Breast epithelium (tissue), 4 donors: ENCODE measurements around the gene NRIP3. TPM values are rescaled to one million over a fixed set of nuclear protein-coding genes. Genes with fewer than 3 reads are reported as not detected.
"Not testable (repeated sequence)": the region's sequence is repeated elsewhere in the genome, so short reads cannot be mapped to it uniquely, and the experiment has no call there.

Experiments
- DNase-seq, 2 donors: peaks; one replicate each; pipeline ENCODE4 v3.0.0-alpha.2; 2019; ENCODE audit warnings: low spot score in 2 of 2
- H3K27ac ChIP-seq, 2 donors: fragments of 200-600 bp; sonication (generic) in 1 of 2; one replicate each; pipeline ENCODE4 v1.5.1; 2016 to 2019; ENCODE audit warnings: mild to moderate bottlenecking in 1 of 2
- H3K27me3 ChIP-seq, 2 donors: fragments of 200-600 bp; sonication (generic) in 1 of 2; one replicate each; pipeline versions ENCODE4 v1.5.1 to v1.6.0; 2017 to 2019; ENCODE audit warnings: control low read depth in 1 of 2, mild to moderate bottlenecking in 1 of 2
- H3K36me3 ChIP-seq: fragments of 200-600 bp; one replicate; pipeline ENCODE4 v1.5.1; 2019
- H3K4me1 ChIP-seq, 2 donors: fragments of 200-600 bp; sonication (generic); one replicate each; pipeline ENCODE4 v1.5.1; 2016 to 2019; ENCODE audit warnings: control low read depth in 1 of 2
- H3K4me3 ChIP-seq, 3 donors: fragments of 200-600 bp; sonication (generic); 1 replicate in 2 of 3; 2 replicates in 1 of 3; pipeline ENCODE4 v1.5.1; 2016 to 2019; ENCODE audit warnings: mild to moderate bottlenecking in 3 of 3, moderate library complexity in 2 of 3
- H3K9me3 ChIP-seq, 2 donors: fragments of 200-600 bp; sonication (generic) in 1 of 2; one replicate each; pipeline ENCODE4 v1.5.1; 2016 to 2019; ENCODE audit warnings: control low read depth in 1 of 2
- POLR2A ChIP-seq: fragments of 450-650 bp; IDR thresholded peaks from one replicate; pipeline ENCODE4 v1.6.1; 2016; ENCODE audit warnings: antibody characterized with exemption, mild to moderate bottlenecking, moderate library complexity
- POLR2AphosphoS5 ChIP-seq, 3 donors: sonication (generic); formaldehyde crosslinking; IDR thresholded peaks; one replicate each; pipeline ENCODE4 v1.6.1; 2017; ENCODE audit warnings: antibody characterized with exemption in 3 of 3
- intact Hi-C: fragments of 100-400 bp; cut with DNase I; formaldehyde crosslinking; loops from one replicate; pipeline ENCODE4 v1.15.1; 2023; ENCODE audit warnings: low total_unique reads
- total RNA-seq, 3 donors: library from RNA; depleted of rRNA; stranded (reverse); fragments of >200 nt; gene quantifications; one replicate each; pipeline ENCODE4 v1.1.0, GENCODE V29; 2016
- TF ChIP-seq, protein P1 (sequence below), 3 donors: fragments of 450-650 bp; IDR thresholded peaks; one replicate each; pipeline ENCODE4 v1.5.1; 2016 to 2017; ENCODE audit warnings: antibody characterized with exemption in 3 of 3, mild to moderate bottlenecking in 3 of 3, moderate library complexity in 3 of 3

Gene NRIP3
- total RNA-seq, 3 donors from 2014 or later, result 0.96 to 14.5 (median 3.6) TPM

DNA sequence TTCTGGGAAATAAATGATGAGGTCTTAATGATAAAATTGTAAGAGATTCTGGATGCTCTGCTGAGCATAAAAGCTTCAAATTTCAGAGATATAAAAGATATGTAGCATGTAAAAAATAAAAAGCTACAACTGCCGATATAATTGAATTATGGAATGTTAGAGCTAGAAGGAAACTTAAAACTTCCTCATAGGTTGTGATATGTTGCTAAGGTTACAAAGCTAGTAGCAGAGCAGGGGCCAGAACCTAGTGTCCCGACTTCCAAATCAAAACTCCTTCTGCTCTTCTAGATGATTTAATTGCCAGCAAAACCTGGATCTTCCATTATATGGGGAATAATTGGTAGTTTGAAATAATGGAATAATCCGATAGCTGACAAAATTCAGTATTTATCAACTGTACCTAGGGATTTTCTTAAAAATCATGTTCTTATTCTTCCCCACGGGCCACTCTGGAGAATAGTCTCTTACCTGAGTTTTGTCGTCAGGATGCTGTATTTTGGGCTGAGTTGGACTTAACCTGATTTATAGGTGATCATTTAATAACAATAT is 61.2 kb downstream of the NRIP3 start, which contains the start of gene ASCL3:
Gene ASCL3 (minus strand): TSS at position 499 of the 549 bp plus-strand sequence. CDS start 4,855 bp downstream, outside the sequence.
- Histone ChIP-seq H3K4me3 (no peak within 1 kb of the TSS), H3K36me3 (peaks cover 7% of the 10 kb centered on the region), H3K27me3 (no peaks in the 10 kb centered on the region), H3K9me3 (no peaks in the 10 kb centered on the region), H3K4me1 (no peaks in the 10 kb centered on the region), H3K27ac (no peak within 1 kb of the TSS)
- DNase-seq, result no peak
- TF ChIP-seq POLR2AphosphoS5 (IDR thresholded peaks at IDR 0.05) (no peak), POLR2A (no peak)
- TF ChIP-seq, protein P1, sequence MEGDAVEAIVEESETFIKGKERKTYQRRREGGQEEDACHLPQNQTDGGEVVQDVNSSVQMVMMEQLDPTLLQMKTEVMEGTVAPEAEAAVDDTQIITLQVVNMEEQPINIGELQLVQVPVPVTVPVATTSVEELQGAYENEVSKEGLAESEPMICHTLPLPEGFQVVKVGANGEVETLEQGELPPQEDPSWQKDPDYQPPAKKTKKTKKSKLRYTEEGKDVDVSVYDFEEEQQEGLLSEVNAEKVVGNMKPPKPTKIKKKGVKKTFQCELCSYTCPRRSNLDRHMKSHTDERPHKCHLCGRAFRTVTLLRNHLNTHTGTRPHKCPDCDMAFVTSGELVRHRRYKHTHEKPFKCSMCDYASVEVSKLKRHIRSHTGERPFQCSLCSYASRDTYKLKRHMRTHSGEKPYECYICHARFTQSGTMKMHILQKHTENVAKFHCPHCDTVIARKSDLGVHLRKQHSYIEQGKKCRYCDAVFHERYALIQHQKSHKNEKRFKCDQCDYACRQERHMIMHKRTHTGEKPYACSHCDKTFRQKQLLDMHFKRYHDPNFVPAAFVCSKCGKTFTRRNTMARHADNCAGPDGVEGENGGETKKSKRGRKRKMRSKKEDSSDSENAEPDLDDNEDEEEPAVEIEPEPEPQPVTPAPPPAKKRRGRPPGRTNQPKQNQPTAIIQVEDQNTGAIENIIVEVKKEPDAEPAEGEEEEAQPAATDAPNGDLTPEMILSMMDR (IDR thresholded peaks at IDR 0.05), result no peak
- intact Hi-C loops, result no loop called here

DNA sequence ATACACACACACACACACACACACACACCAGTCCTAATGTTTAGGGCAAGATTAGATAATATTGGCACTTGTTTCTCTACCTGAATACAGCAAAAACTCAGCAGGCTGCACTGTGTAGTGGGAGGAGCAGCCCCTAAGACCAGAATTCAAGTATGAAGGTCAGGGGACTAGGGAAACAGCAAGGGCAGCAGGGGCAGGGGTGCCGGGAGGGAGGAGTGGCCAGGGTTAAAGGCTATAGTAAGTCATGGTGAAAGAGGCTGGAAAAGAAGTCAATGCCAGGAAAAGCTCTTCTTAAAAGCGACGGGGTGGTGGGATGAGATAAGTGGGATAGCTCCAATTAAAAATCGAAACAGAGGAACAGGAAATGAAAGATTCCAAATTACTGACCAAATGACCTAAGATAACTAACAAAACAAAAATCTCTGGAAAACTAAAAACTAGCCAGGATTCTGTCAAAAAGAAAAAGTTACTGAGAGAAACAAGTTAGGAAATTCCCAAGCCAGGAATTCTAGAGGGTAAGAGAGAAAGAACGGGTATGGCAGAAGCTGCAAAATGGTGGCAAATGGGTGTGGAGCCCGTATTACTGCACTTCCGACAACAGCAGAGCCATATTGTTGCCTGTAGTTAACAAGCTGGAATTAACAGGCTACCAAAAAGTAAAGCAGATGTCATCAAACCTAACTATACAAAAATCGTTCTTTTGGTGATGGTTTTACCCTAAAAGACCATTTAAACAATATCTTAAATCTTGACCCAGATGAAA is 62.3 kb downstream of the NRIP3 start:
- no peaks in the 10 kb centered on the region for H3K36me3 ChIP-seq
- intact Hi-C loops, result no loop called here
- H3K27me3 ChIP-seq, result no peaks in the 10 kb centered on the region
- TF ChIP-seq POLR2AphosphoS5 (IDR thresholded peaks at IDR 0.05), result no peak
- TF ChIP-seq, protein P1 (IDR thresholded peaks at IDR 0.05), result no peak
- TF ChIP-seq POLR2A, result no peak
- no peak for DNase-seq
- no peaks in the 10 kb centered on the region for H3K9me3 ChIP-seq
- no peaks in the 10 kb centered on the region for H3K4me1 ChIP-seq
- no peak overlapping the region for H3K27ac ChIP-seq
- H3K4me3 ChIP-seq, result no peak overlapping the region

DNA sequence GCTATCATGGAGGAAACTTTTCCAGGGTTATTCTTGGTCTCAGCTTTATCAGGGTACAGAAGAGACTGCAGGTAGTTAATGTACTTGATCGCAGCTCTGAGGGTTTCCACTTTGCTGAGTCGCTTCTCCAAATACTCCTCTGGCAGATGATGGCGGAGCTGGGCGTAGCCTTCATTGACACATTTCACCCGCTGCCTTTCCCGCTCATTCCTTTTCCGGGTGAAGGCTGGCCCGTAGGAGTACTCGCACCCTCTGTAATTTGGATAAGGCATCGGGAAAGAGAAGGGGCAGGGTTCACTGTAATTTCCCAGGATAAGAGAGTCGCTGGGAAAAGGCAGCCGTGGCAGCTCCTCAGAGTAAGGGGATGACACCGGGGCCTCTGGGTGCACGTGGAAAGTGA is 66.1 kb downstream of the NRIP3 start:
- H3K4me1 ChIP-seq, result no peaks in the 10 kb centered on the region
- no peaks in the 10 kb centered on the region for H3K36me3 ChIP-seq
- H3K27ac ChIP-seq, result no peak overlapping the region
- no peak overlapping the region for H3K4me3 ChIP-seq
- DNase-seq, result no peak
- TF ChIP-seq, protein P1 (IDR thresholded peaks at IDR 0.05), result no peak
- TF ChIP-seq POLR2AphosphoS5 (IDR thresholded peaks at IDR 0.05), result no peak
- no peak for TF ChIP-seq POLR2A
- intact Hi-C loops, result no loop called here
- H3K27me3 ChIP-seq, result no peaks in the 10 kb centered on the region
- no peaks in the 10 kb centered on the region for H3K9me3 ChIP-seq

DNA sequence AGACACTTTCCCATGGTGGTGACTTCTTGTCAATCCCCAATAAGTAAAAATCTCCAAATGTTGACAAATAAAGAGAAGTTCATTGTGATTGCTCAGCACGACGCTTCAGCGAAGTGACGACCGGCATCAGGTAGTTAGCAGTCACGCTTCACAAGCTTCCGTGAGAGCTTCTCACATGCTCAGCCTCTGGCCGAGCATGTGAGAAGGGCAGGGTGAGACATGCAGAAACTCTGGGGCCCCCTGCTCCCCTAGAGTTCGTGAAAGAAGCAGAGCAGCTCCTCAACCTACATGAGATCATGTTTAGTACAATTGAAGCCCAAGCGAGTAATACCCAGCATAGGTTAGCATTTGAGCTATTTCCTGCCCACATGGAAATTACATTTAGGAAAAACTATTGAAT is 66.6 kb downstream of the NRIP3 start:
- no peaks in the 10 kb centered on the region for H3K9me3 ChIP-seq
- no peak for DNase-seq
- intact Hi-C loops, result no loop called here
- TF ChIP-seq POLR2AphosphoS5 (IDR thresholded peaks at IDR 0.05), result no peak
- TF ChIP-seq, protein P1 (IDR thresholded peaks at IDR 0.05), result no peak
- no peak for TF ChIP-seq POLR2A
- H3K4me1 ChIP-seq, result no peaks in the 10 kb centered on the region
- H3K27me3 ChIP-seq, result no peaks in the 10 kb centered on the region
- H3K27ac ChIP-seq, result no peak overlapping the region
- no peaks in the 10 kb centered on the region for H3K36me3 ChIP-seq
- H3K4me3 ChIP-seq, result no peak overlapping the region

DNA sequence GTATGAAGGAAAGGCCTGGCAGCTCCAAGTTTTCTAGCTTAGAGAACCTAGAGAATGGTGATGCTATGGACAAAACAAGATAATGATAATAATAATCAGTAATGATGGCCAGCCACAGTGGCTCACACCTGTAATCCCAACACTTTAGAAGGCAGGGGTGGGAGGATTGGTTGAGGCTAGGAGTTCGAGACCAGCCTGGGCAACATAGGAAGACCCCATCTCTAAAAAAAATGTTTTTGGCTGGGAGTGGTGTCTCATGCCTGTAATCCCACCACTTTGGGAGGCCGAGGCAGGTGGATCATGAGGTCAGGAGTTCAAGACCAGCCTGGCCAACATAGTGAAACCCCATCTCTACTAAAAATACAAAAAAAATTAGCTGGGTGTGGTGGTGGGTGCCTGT is 68.0 kb downstream of the NRIP3 start:
- DNase-seq, intact Hi-C loops, H3K27me3 ChIP-seq, H3K9me3 ChIP-seq, H3K4me1 ChIP-seq, H3K36me3 ChIP-seq, H3K27ac ChIP-seq, H3K4me3 ChIP-seq: not testable (repeated sequence)
